Left kidney (tissue), 8 donors: Measurements from ENCODE around the gene SPRYD7. TPM values are rescaled to one million over a fixed set of nuclear protein-coding genes. Genes with fewer than 3 reads are reported as not detected.
"Not testable (repeated sequence)": the region's sequence is repeated elsewhere in the genome, so short reads cannot be mapped to it uniquely, and the experiment has no call there.

ENCODE experiments used
- DNase-seq: peaks from one replicate; pipeline ENCODE4 v3.0.0-alpha.2; 2013
- long read RNA-seq, 8 donors: transcript quantifications; one replicate each; lab custom pipeline, GENCODE V29; 2026
- polyA plus RNA-seq: library from polyadenylated mRNA; unstranded; fragments of 120-200 nt; gene quantifications from one replicate; pipeline ENCODE4 v1.2.1, GENCODE V29; 2013; ENCODE audit not compliant: insufficient read length

The SPRYD7 gene, protein sequence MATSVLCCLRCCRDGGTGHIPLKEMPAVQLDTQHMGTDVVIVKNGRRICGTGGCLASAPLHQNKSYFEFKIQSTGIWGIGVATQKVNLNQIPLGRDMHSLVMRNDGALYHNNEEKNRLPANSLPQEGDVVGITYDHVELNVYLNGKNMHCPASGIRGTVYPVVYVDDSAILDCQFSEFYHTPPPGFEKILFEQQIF
- 12.4 TPM for polyA plus RNA-seq
- long read RNA-seq, donor 1, transcript SPRYD7-201 (5 exons, 3,053 nt): major isoform, 9 of 9 reads
- long read RNA-seq, donor 1, partial matches to known transcripts: 0 of 9 reads
- long read RNA-seq, donor 1, other reads (novel, unspliced or antisense): 0 of 9 reads
- long read RNA-seq, donor 2, transcript SPRYD7-201 (5 exons, 3,053 nt): major isoform, 6 of 9 reads
- long read RNA-seq, donor 2, partial matches to known transcripts: 0 of 9 reads
- long read RNA-seq, donor 2, other reads (novel, unspliced or antisense): 0 of 9 reads
- long read RNA-seq, donor 3, transcript SPRYD7-201 (5 exons, 3,053 nt): major isoform, 10 of 11 reads
- long read RNA-seq, donor 3, partial matches to known transcripts: 0 of 11 reads
- long read RNA-seq, donor 3, other reads (novel, unspliced or antisense): 0 of 11 reads
- long read RNA-seq, donor 4: 0 reads
- long read RNA-seq, donor 5, transcript SPRYD7-201 (5 exons, 3,053 nt): major isoform, 12 of 12 reads
- long read RNA-seq, donor 5, partial matches to known transcripts: 0 of 12 reads
- long read RNA-seq, donor 5, other reads (novel, unspliced or antisense): 0 of 12 reads
- long read RNA-seq, donor 6, partial matches to known transcripts: 0 of 3 reads
- long read RNA-seq, donor 6, other reads (novel, unspliced or antisense): 0 of 3 reads
- long read RNA-seq, donor 7, transcript SPRYD7-201 (5 exons, 3,053 nt): major isoform, 9 of 11 reads
- long read RNA-seq, donor 7, partial matches to known transcripts: 0 of 11 reads
- long read RNA-seq, donor 7, other reads (novel, unspliced or antisense): 0 of 11 reads
- long read RNA-seq, donor 8, partial matches to known transcripts: 0 of 2 reads
- long read RNA-seq, donor 8, other reads (novel, unspliced or antisense): 0 of 2 reads

GRCh38 chr13:49936075-49936967 is at the start of gene SPRYD7:
Gene SPRYD7 (minus strand): TSS chr13:49936340. CDS start chr13:49936235, 105 bp downstream.
- DNase-seq: peak; percentile 97

DNA sequence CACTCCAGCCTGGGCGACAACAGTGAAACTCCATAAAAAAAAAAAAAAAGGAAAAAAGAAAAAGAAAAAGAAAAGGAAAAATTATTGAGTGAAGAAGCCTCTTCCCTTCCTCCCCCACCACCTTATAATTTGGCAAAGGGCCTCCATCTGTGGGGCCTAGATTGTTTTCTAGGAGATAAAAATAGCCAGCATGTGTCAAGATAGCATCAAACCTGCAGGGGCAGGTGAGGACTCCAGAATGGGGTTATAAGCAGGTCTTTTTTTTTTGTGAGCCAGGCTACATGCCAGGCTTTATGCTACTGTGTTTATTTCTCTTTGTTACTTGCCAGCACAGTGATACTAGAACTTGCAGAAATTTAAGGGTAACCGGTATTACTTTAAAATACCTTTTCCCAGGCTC is 49.0 kb upstream of the SPRYD7 start:
- no peak for DNase-seq

- DNase-seq: no peak
These were observed 44.1 kb upstream of the SPRYD7 start for GRCh38 chr13:49980266-49980665.

- DNase-seq: no peak
These were observed 41.9 kb upstream of the SPRYD7 start for GRCh38 chr13:49977992-49978391.

DNA sequence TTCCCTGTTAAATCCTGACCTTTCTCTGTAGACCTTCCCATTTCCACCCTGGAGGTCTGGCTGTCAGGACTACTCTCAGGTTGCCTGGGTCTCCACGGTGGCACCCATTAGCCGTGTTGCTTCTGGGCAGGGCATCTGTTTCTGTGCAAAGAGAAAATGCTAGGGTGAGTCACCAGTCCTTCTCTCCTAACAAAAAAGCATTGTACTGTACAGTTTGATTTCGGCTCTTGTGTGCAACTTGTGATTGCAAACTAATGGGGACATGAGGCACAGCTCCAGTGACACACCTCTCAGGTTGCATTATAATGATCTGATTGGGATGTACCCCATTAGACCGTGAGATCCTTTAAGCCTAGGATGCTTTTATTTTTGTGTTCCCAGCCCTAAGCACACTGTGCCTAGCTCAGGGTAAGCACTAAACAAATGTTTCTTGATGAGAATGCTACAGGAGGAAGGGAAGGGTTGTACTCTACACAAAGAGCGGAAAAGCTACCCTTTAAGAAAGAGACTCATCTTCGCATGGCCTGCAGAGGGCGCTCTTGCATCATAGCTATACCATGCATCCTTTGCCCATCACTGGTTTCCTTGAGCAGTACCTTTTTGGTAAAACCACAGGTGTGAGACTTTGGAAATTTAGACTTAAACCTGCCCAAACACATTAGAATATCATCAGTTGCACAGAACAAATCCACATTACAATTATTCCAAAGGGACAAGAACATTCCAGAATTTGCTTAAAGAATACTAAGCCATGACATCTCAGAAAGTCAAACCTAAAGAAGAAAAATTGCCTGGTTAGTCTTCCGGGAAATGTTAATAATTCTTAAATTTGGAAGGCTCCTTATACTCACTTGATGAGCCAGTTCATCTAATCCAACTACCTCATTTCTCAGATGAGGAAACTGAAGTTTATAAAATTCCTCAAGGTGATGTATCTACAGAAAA is 40.4 kb upstream of the SPRYD7 start:
- DNase-seq: peak; percentile 74

DNA sequence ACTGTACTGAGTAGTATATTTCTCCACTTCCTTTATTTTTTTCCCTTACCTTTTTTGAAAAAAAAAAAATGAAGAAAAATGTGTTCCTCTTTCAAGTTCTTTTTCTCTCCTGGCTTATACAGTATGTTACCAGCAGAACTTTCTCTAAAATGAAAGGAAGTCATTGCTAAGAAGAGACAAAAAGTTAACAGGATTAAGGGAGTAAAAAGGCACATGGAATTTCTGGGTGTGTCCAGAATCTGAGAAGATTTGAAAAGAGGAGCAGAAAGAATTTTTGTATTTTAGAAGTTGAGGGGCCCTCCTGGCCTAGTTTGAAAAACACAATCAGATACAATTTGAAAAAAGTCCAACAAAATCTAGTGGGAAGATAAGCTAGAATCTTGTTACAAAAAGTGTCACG is 39.7 kb upstream of the SPRYD7 start:
- DNase-seq: no peak

DNA sequence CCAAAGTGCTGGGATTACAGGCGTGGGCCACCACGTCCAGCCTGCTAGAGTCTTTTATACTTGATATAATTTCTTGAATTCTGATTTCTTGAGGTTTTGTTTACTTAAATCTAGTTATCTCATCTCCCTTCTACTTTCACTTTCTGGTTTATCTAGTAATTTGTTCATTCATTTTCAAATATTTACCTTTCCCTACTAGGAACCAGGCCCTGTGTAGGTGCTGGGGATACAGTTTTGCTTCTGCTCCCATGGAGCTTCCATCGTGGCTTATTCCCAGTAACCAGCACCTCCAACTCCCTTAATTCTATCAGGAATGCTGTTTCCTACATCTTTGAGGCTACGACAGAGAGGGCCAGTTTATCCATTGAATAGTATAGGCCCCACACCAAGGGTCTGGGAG is 36.6 kb upstream of the SPRYD7 start:
- DNase-seq: no peak

- no peak for DNase-seq
These were observed 31.3 kb upstream of the SPRYD7 start for GRCh38 chr13:49967456-49967855.

- DNase-seq: no peak
These were observed 22.2 kb upstream of the SPRYD7 start for GRCh38 chr13:49958321-49958720.

- no peak for DNase-seq
These were observed 20.0 kb upstream of the SPRYD7 start for GRCh38 chr13:49956131-49956530.

- no peak for DNase-seq
These were observed 18.7 kb upstream of the SPRYD7 start for GRCh38 chr13:49954674-49955455.

DNA sequence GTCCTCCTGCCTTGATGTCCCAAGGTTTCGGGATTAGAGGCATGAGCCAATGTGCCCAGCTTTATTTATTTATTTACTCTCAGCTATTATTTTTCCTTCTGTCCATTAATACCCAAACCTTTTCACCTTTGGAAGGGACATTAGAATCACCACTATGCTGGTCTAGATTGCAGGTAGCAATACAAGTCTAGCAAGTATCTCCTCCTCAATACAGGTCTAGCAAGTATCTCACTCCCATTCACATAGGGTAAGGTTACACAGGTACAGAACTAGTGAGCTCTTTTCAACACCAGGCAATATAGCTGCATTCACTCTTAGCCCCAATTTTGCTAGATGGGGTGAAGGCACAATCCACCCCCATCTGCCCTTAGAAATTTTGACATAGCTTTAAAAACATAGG is 17.4 kb upstream of the SPRYD7 start:
- DNase-seq: no peak

GRCh38 chr13:49951754-49952535 is 15.8 kb upstream of the SPRYD7 start:
- DNase-seq: no peak

GRCh38 chr13:49948777-49949270 is 12.7 kb upstream of the SPRYD7 start:
- not testable (repeated sequence) for DNase-seq

- DNase-seq: no peak
These were observed 3.2 kb upstream of the SPRYD7 start for GRCh38 chr13:49939321-49939720.

DNA sequence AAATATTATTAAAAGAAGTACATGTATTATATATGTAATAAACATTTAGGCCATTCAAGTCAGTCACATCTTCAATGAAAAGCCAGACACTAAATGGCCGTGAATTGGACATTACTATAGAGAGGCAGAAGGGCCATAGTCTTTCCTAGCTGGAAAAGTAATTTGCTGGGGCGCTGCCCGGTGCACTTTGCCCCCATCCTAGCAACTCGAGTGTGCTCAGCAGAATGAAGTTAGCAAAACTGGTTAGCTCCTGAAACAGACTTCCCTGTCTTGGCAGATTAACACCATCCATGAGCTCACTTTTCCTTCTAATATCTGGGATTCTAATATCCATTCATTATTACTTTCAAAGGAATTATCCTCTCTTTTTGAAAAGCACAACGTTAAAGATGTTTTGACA is 2.8 kb upstream of the SPRYD7 start:
- peak; percentile 5 for DNase-seq

DNA sequence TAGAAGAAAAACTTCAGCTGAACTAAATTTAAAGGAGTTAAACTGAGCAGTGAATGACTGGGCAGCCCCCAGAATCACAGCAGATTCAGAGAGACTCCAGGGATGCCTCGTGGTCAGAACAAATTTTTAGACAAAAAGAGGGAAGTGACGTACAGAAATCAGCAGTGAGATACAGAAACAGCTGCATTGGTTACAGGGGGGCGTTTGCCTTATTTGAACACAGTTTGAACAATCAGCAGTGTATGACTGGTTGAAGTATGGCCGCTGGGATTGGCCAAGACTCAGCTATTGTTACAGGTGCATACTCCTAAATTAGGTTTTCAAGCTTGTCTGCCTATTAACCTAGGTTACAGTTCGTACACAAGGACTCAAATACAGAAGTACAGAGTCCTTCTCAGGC is 2.2 kb upstream of the SPRYD7 start:
- no peak for DNase-seq

GRCh38 chr13:49936968-49937273 is 781 bp upstream of the SPRYD7 start:
- no peak for DNase-seq
